NCI-H2227 (cell line): ENCODE data around the gene KCNIP2.
A peak's percentile ranks its signal among the peaks of the same experiment; 100 is the strongest.
"Not testable (repeated sequence)": the region's sequence is repeated elsewhere in the genome, so short reads cannot be mapped to it uniquely, and the experiment has no call there.

ENCODE experiments used
- DNase-seq: peaks from one replicate; lab custom pipeline; 2025; ENCODE audit not compliant: unreplicated experiment; lab: John Stamatoyannopoulos, UW

The KCNIP2 gene

GRCh38 chr10:101829561-101830315 is 13.9 kb downstream of the KCNIP2 start:
- DNase-seq, result peak; percentile 76

GRCh38 chr10:101828766-101829551 is 14.6 kb downstream of the KCNIP2 start:
- peak; percentile 14 for DNase-seq

- DNase-seq, result no peak
These were observed 15.5 kb downstream of the KCNIP2 start for GRCh38 chr10:101827919-101828600.

- DNase-seq, result no peak
These were observed 16.7 kb downstream of the KCNIP2 start for GRCh38 chr10:101826852-101827434.

- DNase-seq, result no peak
These were observed 18.9 kb downstream of the KCNIP2 start for GRCh38 chr10:101824736-101825135.

GRCh38 chr10:101818872-101819633 is 24.5 kb downstream of the KCNIP2 start:
- DNase-seq, result peak; percentile 60

- peak; percentile 97 for DNase-seq
These were observed 25.3 kb downstream of the KCNIP2 start, which contains the start of gene OGA for GRCh38 chr10:101818119-101818871. OGA (minus strand) TSS chr10:101818444; CDS start chr10:101818022, 422 bp downstream.

GRCh38 chr10:101817337-101818118 is 26.1 kb downstream of the KCNIP2 start:
- DNase-seq, result peak; percentile 44

- no peak for DNase-seq
These were observed 26.7 kb downstream of the KCNIP2 start for GRCh38 chr10:101816913-101817336.

- no peak for DNase-seq
These were observed 27.2 kb downstream of the KCNIP2 start for GRCh38 chr10:101816376-101816775.

- no peak for DNase-seq
These were observed 29.0 kb downstream of the KCNIP2 start for GRCh38 chr10:101814466-101815071.

GRCh38 chr10:101812606-101813005 is 31.0 kb downstream of the KCNIP2 start:
- no peak for DNase-seq

- DNase-seq, result no peak
These were observed 36.4 kb downstream of the KCNIP2 start for GRCh38 chr10:101807158-101807557.

GRCh38 chr10:101803511-101803910 is 40.1 kb downstream of the KCNIP2 start:
- DNase-seq, result no peak

GRCh38 chr10:101797403-101798059 is 46.1 kb downstream of the KCNIP2 start:
- no peak for DNase-seq

- no peak for DNase-seq
These were observed 50.1 kb downstream of the KCNIP2 start for GRCh38 chr10:101793526-101793925.

GRCh38 chr10:101789686-101790085 is 53.9 kb downstream of the KCNIP2 start:
- DNase-seq, result no peak

GRCh38 chr10:101789231-101789630 is 54.4 kb downstream of the KCNIP2 start:
- DNase-seq, result not testable (repeated sequence)
